MM.1S (cell line): ENCODE data around the gene MYO6.

ENCODE experiments used
- DNase-seq: peaks from one replicate; pipeline ENCODE4 v3.0.0-alpha.2; 2015
- H2AFZ ChIP-seq: fragments of 300-600 bp; sonication (generic); 2 replicates; pipeline ENCODE4 v1.6.0; 2016; ENCODE audit warnings: antibody characterized with exemption, low read length
- H3F3A ChIP-seq: fragments of 300-600 bp; sonication (generic); 2 replicates; pipeline ENCODE4 v1.6.1; 2016; ENCODE audit warnings: mild to moderate bottlenecking, antibody characterized with exemption, low read length, moderate library complexity, mixed read lengths; ENCODE audit not compliant: insufficient read depth
- H3K27ac ChIP-seq: fragments of 300-600 bp; sonication (generic); 2 replicates; pipeline ENCODE4 v1.5.1; 2016; ENCODE audit warnings: mild to moderate bottlenecking, low read length
- H3K27me3 ChIP-seq: fragments of 300-600 bp; sonication (generic); replicated peaks from 2 replicates; pipeline ENCODE4 v1.6.0; 2016; ENCODE audit warnings: low read length; ENCODE audit not compliant: insufficient read depth
- H3K36me3 ChIP-seq: fragments of 300-600 bp; sonication (generic); replicated peaks from 2 replicates; pipeline ENCODE4 v1.6.1; 2016; ENCODE audit warnings: mild to moderate bottlenecking, low read length, mixed read lengths; ENCODE audit not compliant: insufficient read depth
- H3K4me1 ChIP-seq: fragments of 300-600 bp; sonication (generic); 2 replicates; pipeline ENCODE4 v1.6.1; 2016; ENCODE audit warnings: low read length, mixed read lengths
- H3K4me2 ChIP-seq: fragments of 300-600 bp; sonication (generic); 2 replicates; pipeline ENCODE4 v1.6.0; 2016; ENCODE audit warnings: low read depth, low read length
- H3K4me3 ChIP-seq: fragments of 300-600 bp; sonication (generic); 2 replicates; pipeline ENCODE4 v1.5.1; 2016; ENCODE audit warnings: low read length, mixed read lengths
- H3K79me2 ChIP-seq: fragments of 300-600 bp; sonication (generic); 2 replicates; pipeline ENCODE4 v1.6.1; 2016; ENCODE audit warnings: mixed run types, low read length, mixed read lengths
- H3K9ac ChIP-seq: fragments of 300-600 bp; sonication (generic); 2 replicates; pipeline ENCODE4 v1.6.1; 2016; ENCODE audit warnings: low read length, mixed read lengths
- H3K9me2 ChIP-seq: fragments of 300-600 bp; sonication (generic); replicated peaks from 2 replicates; pipeline ENCODE4 v1.6.1; 2016; ENCODE audit warnings: mild to moderate bottlenecking, low read length, mixed read lengths; ENCODE audit not compliant: insufficient read depth
- H3K9me3 ChIP-seq: fragments of 300-600 bp; sonication (generic); replicated peaks from 2 replicates; pipeline ENCODE4 v1.6.1; 2016; ENCODE audit warnings: mild to moderate bottlenecking, low read length, mixed read lengths; ENCODE audit not compliant: insufficient read depth
- H4K20me1 ChIP-seq: fragments of 300-600 bp; sonication (generic); 2 replicates; pipeline ENCODE4 v1.6.1; 2016; ENCODE audit warnings: mild to moderate bottlenecking, low read length, moderate library complexity, mixed read lengths; ENCODE audit not compliant: insufficient read depth
- CTCF ChIP-seq: fragments of 300-600 bp; sonication (generic); IDR thresholded peaks from 2 replicates; pipeline ENCODE4 v1.5.1; 2016; ENCODE audit warnings: antibody characterized with exemption, low read length, mixed read lengths
- EZH2 ChIP-seq: fragments of 300-600 bp; sonication (generic); optimal IDR thresholded peaks from 2 replicates; pipeline ENCODE3; 2017; ENCODE audit warnings: low read depth, mild to moderate bottlenecking, antibody characterized with exemption, low read length, mixed read lengths
- EZH2phosphoT487 ChIP-seq: fragments of 300-600 bp; sonication (generic); IDR thresholded peaks from 2 replicates; pipeline ENCODE4 v1.6.1; 2018; ENCODE audit warnings: antibody characterized with exemption, low read length

Gene MYO6

GRCh38 chr6:75813476-75814250 lies 64.6 kb downstream of the MYO6 start:
- Histone ChIP-seq H3K9ac (peak overlapping the region; percentile 28; the same call in 1 of the 2 replicates), H3K27me3 (no peaks in the 10 kb centered on the region), H3K9me2 (no peaks in the 10 kb centered on the region), H3K4me1 (peaks cover 82% of the 10 kb centered on the region), H4K20me1 (no peaks in the 10 kb centered on the region), H3F3A (peaks cover 34% of the 10 kb centered on the region), H3K9me3 (no peaks in the 10 kb centered on the region), H2AFZ (peak overlapping the region; percentile 11; the same call in 1 of the 2 replicates), H3K4me3 (0 out of 2 replicates have a peak overlapping the region, but pooled peaks have one; percentile 6), H3K4me2 (peak overlapping the region; percentile 65), H3K36me3 (no peaks in the 10 kb centered on the region), H3K79me2 (peaks cover 84% of the 10 kb centered on the region), H3K27ac (peak overlapping the region; percentile 86)
- TF ChIP-seq EZH2phosphoT487 (no peak), EZH2 (no peak), CTCF (no peak)
- peak; percentile 75 for DNase-seq

DNA sequence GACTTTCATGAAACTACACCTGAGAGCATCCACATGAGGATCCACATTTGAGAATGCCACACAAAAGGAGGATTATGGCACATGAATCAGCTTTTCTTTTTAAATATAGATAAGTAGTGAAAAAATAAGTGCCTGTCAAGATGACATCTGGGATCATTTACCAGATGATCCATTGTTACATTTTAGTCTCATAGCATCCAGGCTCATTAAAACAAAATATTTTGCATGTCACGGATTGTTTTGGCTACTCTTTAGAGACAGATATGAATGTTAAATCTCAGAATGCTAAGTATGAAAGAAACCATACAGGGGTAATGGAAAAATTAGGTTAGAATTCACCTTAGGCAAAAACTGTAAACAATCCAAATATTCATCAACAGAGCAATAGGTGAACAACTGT lies 66.7 kb downstream of the MYO6 start:
- H3K4me1 ChIP-seq = peaks cover 81% of the 10 kb centered on the region
- no peak overlapping the region for H3K9ac ChIP-seq
- peaks cover 45% of the 10 kb centered on the region for H3F3A ChIP-seq
- H3K36me3 ChIP-seq = no peaks in the 10 kb centered on the region
- no peaks in the 10 kb centered on the region for H4K20me1 ChIP-seq
- no peak overlapping the region for H3K4me2 ChIP-seq
- peaks cover 67% of the 10 kb centered on the region for H3K79me2 ChIP-seq
- no peak overlapping the region for H3K27ac ChIP-seq
- no peaks in the 10 kb centered on the region for H3K9me3 ChIP-seq
- no peak for TF ChIP-seq EZH2
- no peak for TF ChIP-seq EZH2phosphoT487
- TF ChIP-seq CTCF = no peak
- H2AFZ ChIP-seq = no peak overlapping the region
- no peaks in the 10 kb centered on the region for H3K27me3 ChIP-seq
- no peak overlapping the region for H3K4me3 ChIP-seq
- H3K9me2 ChIP-seq = no peaks in the 10 kb centered on the region
- DNase-seq = no peak

- Histone ChIP-seq H3K27me3 (no peaks in the 10 kb centered on the region), H3K4me3 (no peak overlapping the region), H3K4me1 (peaks cover 70% of the 10 kb centered on the region), H3K9me2 (no peaks in the 10 kb centered on the region), H3K9me3 (no peaks in the 10 kb centered on the region), H4K20me1 (no peaks in the 10 kb centered on the region), H3F3A (peaks cover 42% of the 10 kb centered on the region), H3K27ac (peak overlapping the region; percentile 4; the same call in 1 of the 2 replicates), H3K36me3 (no peaks in the 10 kb centered on the region), H2AFZ (no peak overlapping the region), H3K4me2 (peak overlapping the region; percentile 12; the same call in 1 of the 2 replicates), H3K9ac (no peak overlapping the region), H3K79me2 (peaks cover 51% of the 10 kb centered on the region)
- TF ChIP-seq CTCF (no peak), EZH2phosphoT487 (no peak), EZH2 (no peak)
- no peak for DNase-seq
These were observed 69.2 kb downstream of the MYO6 start for GRCh38 chr6:75818098-75818855.
